Measurements from ENCODE around the gene PTER.
A peak's percentile ranks its signal among the peaks of the same experiment; 100 is the strongest.

Gene PTER, protein sequence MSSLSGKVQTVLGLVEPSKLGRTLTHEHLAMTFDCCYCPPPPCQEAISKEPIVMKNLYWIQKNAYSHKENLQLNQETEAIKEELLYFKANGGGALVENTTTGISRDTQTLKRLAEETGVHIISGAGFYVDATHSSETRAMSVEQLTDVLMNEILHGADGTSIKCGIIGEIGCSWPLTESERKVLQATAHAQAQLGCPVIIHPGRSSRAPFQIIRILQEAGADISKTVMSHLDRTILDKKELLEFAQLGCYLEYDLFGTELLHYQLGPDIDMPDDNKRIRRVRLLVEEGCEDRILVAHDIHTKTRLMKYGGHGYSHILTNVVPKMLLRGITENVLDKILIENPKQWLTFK

DNA sequence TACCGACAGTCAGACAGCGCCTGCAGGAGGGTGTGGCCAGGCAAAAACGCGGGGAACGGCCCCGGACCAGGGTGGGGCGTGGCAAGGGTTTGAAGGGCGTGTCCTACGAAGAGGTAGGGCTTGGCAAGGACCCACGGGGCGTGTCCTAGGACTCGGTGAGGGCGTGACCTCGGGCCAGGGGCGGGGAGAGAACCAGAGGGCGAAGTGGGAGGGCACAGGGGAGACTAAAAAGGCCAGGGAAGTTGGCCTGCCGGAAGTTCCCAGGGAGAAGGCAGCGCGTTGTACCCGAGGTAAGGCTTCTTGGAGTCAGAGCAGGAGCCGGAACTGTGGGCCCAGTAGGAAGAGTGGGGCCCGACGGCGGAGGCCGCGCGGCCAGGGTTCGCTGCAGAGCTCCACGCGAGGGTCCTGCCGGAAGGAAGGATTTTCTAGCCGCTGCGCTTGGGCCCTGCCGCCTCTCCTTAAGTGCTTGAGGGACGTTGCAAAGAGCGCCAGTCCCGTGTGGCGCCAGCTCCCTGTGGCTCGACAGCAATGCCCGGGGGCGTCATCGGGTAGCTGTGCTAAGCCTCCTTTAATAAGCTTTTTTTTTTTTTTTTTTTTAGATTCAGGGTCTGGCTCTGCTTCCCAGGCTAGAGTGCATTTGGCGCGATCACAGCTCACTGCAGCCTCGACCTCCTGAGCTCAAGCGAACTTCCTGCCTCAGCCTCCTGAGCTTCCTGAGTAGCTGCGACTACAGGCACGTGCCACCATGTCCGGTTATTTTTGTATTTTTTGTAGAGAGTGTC is at the start of gene PTER:
Gene PTER (plus strand): TSS at position 253 of the 782 bp plus-strand sequence. CDS start 47,375 bp downstream, outside the sequence.
- DNase-seq (ENCODE audit: low spot score), result peak; percentile 89

DNA sequence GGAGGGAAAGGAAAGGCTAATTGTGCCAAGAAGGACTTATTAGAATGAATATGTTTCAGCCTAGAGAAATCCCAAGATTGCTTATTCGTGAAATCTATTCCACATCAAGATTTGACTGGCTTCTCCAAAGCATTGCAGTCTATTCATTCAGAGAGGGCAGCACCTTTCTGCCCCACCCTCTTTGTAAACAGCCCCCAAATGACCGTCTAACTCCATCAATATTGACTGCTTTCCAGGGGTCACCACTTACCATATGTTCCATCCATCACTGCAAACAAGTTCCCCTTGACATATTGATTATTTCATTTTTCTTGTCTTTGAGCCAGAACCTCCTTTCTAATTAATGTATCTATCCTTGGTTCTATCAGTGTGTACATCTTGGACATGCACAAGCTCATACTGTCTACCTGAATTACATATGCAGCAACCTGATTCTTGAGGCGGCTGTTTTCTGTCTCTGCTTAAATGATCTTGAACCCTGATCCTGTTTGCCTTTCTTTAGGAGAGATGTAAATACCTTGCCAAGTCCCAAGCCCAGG is 44.2 kb upstream of the PTER start:
- DNase-seq (ENCODE audit: low spot score), result no peak

DNA sequence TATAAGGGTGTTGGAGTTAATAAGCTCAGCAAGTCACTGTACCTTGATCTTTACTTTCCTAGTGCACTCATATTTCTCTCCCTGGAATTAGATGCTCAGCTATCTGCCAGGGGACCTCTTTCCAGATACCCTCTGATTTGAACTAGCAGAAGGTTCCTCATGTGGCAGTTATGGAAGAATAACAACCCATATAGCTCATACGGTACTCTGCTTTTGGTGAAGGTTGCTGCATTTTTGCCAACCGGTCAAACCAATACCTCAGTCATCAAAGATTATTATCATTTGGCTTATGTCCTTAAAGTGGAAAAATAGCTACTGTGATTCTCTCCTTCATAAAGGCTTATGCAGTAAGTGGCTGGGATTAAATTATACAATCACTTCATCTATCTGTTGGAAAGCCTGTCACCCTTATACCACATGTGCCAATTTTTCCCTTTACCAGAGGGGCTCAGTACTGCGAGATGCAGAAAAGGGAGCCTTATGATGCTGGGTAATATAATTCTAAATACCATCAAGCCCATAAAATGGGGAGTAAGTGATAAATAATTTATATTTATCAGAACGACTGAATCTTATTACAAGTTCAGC is 43.4 kb upstream of the PTER start:
- DNase-seq (ENCODE audit: low spot score), result no peak

DNA sequence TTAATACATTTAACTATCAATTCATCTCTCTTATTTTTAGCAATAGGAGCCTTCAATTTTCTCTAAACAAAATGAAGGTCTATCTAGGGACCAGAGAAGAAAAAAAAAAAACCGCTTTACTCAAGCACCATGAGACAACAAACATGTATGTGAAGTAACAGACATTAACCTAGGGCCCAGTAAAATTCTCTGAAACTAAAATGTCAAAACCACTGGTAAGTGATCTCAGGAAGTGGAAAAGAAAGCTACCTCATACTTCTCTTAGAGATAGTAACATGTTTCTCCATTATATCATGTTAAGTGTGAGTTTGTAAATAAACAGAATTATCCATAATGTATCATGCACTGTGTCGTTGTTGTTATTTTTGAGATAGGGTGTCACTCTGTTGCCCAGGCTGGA is 35.4 kb upstream of the PTER start:
- DNase-seq (ENCODE audit: low spot score), result no peak

DNA sequence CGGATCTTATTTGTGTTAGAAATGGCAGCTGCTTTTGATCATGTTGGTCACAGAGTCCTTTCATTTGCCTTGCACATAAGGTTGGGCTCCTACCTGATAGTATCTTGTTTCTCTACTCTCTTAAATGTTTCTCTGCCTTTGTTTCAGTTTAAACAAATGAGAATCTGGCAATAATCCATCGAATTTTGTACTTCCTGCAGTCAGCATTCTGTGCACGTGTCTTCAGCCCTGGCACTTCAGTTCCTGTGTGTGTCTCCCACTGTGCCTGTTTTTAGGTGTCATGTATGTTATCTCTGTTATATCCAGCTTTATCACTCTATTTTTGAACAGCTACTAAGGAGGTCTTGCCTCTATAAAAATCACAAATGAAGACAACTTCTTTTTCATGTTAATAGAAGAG is 28.4 kb upstream of the PTER start:
- DNase-seq (ENCODE audit: low spot score), result no peak

DNA sequence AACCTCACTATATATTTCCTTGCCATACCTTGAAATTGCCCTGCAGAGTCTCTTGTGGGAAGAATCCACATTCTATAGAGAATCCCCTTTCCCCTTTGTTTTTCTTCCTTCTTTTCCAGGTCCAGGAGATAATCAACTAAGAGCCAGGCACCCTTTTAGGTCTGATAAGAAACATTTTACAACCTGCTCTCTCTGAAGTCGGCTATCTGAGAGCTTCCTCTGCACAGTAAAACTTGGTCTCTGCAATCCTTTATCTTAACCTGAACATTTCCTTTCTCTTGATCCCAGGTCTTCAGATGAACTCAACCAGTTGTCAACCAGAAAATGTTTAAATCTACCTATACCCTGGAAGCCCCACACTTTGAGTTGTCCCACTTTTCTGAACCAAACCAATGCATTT is 19.5 kb upstream of the PTER start:
- no peak for DNase-seq (ENCODE audit: low spot score)

DNA sequence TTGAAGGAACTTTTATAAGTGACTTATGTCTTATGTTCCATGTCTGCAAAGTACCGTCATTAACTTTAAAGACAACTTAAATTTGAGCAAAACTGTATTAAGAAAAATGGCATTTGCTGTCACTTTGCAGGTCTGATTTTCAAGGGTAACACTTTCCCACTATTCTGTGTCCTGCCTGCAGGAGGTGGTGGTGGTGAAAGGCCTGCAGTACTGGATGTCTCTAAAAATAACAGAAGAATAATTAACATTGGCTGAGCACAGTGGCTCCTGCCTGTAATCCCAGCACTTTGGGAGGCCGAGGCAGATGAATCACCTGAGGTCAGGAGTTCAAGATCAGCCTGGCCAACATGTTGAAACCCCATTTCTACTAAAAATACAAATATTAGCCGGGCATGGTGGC is 13.2 kb upstream of the PTER start:
- DNase-seq (ENCODE audit: low spot score), result no peak

DNA sequence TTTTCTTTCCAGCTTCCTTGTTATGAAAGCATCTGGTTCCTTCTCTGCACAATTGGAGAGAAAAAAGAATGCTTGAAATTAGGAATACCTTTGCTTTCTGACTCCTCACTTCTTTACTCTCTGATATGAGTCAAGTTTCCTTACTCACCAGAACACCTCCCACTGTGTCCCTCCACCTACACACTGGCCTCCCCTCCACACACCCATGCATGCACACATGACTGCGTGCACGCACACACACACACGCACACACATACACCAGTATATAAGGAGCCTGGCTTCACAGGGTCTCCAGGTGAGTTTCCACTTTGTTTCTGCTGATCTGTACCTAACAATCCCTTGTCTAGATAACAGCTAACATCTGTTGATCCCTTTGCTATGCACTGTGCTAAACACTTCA is 11.4 kb upstream of the PTER start:
- DNase-seq (ENCODE audit: low spot score), result no peak

DNA sequence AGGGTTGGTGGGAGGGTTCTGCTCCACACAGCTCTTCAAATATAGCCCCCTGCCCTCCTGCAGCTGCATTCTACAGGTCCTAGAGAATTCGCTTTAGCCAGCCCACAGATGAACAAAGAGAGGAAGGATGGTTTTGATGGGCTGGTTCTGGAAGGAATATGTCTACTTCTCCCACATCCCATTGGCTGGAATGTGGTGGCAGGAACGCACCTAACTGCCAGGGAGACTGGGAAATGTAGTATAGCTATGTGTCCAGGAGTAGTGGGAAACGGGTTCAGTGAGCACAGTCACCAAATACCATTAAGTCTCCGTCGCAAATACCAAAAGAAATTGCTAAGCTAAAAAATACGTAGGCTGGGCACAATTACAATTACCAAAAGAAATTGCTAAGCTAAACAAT is 7.3 kb upstream of the PTER start:
- no peak for DNase-seq (ENCODE audit: low spot score)

DNA sequence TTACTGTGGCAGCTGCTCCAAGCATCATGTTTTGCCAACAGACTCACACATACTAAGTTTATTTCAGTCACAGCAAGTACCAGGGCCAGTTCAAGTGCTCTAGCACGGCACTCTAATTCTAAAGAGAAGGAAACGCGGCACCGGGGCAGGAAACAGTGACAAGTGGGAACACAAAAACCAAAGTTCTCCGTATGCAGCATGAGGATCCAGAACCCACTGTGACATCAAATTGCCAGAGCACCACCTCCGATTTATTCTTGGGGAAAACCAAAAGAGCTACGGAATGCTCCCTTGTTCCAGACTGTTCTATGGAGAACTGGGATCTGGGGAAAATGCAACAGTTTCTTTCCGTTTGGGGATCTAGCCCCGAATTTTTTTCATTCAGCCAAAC is 448 bp upstream of the PTER start:
- no peak for DNase-seq (ENCODE audit: low spot score)

DNA sequence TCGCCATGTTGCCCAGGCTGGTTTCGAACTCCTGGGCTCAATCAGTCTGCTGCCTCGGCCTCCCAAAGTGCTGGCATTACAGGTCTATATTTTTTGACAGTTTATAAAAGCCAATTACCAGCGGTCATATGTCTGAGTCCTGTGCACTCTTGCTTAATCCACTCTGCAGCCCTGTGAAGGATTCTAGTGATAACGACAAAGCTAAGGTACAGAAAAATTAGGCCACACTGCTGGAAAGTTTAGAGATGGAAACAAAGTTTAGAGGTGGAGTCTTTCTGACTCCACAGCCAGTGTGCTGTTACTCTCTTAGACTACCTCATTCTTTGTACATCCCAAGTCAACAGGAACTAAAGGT is 707 bp downstream of the PTER start:
- no peak for DNase-seq (ENCODE audit: low spot score)

DNA sequence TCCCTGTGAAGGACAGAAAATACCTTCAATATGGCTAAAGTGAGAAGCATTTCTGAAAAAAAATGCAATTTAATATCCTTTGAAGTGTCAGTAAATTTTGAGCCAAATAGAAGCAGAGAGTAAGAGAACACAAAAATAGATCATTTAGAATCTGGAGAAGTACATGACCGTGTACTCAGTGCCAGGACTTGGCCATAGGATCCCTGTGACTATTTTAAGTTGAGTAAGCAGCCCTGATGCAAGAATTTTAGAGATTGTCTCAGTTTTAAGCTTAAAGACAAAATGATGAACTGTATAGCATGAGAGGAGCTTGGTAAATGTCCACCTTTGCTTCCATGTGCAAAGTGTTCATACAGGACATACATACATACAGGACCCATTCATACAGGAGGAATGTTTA is 2.5 kb downstream of the PTER start:
- DNase-seq (ENCODE audit: low spot score), result no peak

DNA sequence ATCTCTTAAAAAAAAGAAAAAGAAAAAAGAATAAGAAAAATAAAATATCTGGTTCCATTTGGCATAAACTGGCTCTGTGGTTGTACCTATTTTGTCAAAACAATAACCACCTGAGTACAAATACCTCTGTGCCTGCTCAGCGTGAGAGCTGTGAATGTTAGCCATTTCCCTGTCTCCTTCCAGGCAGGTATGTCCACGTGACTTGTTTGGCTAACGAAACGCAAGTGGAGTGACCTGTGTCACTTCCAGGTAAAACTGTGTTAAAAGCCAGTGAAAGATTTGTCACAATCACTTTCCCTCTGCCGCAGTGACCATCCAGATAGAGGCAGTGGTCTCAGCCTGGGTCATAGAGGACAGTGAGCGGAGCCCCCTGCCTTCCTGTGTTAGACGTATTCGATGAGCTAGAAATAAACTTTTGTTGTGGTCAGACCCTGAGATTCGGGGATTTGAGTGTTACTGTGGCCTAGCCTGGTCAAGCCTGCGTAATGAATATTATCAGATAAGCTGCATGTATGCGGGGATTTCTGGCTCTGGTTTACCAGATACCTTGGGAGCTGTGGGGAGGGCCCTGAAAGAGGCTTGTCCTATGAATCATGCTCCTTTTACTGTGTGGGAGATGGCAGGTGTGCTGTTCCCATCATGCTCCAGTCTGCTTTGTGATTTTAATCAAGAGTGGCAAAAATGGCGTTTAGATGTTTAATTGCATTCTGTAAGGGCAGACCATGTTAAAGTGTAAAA is 3.8 kb downstream of the PTER start:
- no peak for DNase-seq (ENCODE audit: low spot score)

DNA sequence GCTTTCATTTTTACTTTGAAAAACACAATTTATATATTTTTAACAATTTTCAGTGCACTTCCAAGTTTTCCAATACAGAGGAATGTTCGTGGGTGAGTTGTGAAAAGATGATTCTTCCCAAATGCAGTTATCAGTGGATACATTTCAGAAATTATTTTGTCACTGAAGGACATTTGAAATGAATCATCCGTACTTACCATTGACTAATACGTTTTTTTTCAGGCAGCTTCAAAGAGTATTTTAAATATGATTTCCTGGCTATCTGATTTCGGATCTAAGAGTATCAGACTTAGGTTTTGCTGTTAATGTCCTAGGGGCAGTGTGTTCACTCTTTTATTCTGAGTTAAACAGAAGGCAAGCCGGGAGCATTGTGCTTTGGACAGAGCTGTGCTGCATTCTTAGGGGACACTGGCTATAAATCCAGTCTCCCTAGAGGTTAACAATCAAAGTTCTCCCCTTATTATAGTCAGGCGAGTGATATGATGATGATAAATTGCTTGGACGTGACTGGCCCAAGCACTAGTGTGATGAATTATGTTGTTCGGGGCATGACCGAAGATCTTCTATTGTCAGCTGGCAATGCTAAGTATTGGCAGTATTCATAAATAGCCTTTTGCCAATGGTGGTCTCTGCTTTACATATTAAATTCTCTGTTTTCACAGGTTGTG is 4.5 kb downstream of the PTER start:
- DNase-seq (ENCODE audit: low spot score), result no peak

DNA sequence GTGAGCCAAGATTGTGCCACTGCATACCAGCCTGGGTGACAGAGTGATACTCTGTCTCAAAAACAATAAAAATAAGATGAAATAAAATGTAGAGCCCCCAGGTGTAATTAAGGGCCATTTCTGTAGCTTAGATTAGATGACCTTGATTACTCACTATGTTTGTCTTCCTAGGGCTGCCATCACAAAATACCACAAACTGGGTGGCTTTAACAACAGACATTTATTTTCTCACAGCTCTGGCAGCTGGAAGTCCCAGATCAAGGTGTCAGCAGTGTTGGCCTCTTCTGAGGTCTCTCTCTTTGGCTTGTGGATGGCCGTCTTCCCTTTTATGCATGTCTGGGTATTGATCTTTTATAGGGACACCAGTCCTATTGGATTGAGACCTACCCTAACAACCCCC is 6.1 kb downstream of the PTER start:
- DNase-seq (ENCODE audit: low spot score), result no peak

DNA sequence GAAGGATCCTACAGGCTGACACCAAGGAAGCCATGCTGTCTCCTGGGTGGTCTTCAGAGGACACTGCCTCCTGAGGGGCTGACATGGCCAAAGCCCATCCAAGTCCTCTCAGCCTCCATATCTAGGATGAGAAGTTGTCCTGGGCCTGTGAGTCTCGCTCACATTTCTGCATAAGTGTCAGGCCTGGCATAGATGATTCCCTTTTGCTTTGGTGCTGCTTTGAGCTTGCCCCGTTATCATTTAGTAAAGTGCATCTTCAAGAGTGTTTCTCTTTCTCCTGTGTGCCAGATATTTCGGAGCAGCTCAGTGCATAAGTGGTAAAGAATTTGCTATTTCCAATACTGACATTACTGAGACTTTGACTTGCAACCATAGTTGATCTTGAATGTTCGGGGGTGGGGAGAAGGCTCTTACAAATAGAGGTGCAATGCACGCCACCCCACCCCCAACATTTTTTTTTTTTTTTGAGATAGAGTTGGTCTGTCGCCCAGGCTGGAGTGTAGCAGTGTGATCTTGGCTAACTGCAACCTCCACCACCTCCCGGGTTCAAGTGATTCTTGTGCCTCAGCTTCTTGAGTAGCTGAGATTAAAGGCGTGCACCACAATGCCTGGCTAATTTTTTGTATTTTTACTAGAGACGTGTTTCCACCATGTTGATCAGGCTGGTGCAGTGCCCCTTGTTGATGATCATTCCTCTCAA is 9.1 kb downstream of the PTER start:
- DNase-seq (ENCODE audit: low spot score), result no peak

DNA sequence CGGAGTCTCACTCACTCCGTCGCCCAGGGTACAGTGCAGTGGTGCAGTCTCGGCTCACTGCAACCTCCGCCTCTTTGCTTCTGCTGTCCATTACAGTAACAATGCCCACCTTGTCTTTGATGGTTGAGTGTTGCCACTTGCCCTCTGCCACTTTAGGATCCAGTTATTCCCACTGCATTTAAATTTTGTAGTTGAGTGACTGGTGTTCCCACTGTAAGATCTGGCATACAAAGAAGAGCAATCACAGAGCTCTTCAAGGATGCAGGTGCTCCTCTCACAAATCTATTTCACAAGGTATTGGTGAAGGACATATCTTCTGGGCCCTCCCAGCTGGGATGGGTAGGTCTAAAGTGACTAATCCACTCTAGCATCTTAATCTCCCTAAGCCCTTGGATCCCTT is 12.6 kb downstream of the PTER start:
- DNase-seq (ENCODE audit: low spot score), result no peak

DNA sequence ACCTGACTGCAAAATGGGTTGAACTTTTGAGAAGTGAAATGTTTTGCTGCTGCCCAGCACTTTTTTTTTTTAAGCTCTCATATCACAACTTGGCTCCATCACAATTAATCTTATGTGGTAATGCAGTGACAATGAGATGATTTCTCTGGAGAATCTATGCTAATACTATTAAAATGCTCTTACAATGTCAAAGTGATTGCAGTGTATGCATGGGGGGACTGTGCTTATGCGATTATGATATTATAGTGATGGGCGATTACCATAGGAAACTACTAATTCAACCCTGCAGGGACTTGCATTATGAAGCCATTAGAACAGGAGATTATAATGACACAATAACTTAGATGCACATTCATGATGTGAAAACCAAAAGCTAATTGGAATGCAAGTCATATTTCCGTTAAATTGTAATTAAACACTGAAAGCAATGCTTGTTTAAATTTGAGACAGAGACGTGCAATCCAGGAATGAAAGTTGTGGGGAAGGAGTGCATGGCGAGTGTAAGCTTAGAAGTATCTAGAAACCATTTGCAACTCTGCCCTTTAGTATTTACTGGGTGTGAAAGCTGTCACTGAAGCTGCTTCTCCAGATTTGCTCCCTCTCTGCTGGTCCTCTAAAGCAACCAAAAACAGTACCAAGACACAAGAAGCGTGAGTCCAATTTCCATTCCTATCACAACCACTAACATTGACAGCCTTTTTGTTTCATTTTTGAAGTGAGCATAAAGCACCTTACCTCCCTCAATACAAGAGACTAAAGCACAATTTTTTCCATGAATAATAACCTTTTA is 21.6 kb downstream of the PTER start:
- DNase-seq (ENCODE audit: low spot score), result peak; percentile 64

DNA sequence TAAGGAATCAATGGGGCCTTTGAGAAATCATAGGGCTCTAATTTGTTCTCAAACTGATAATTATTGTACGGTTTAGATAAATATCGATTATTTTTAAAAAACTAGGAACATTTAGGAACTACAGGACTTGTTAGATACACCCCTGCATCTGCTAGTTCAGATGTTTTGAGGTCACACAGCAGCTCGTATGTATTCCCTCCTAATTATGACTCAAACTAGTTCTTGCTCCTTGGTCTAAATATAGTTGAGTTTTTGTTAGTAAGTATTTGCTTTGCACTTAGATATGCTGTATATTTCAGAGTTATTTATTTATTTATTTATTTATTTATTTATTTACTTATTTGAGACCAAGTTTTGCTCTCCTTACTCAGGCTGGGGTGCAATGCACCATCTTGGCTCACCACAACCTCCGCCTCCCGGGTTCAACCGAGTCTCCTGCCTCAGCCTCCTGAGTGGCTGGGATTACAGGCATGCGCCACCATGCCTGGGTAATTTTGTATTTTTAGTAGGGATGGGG is 22.7 kb downstream of the PTER start:
- no peak for DNase-seq (ENCODE audit: low spot score)

DNA sequence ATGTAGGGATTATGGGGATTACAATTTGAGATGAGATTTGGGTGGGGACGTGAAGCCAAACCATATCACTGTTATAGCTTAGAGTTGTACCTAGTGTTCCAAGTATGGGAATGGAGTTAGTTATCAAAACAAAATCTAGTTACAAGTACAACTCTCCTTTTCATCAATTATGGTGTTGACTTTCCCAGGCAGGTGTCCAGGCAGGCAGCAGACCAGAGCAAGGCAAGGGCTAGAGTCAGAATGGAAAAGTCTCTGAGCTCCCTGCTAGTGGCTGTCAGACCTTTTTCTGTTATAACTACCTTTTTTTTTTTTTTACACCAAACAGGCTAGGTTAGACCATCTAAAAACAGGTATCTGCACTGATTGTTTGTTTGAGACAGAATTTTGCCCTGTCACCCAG is 29.2 kb downstream of the PTER start:
- DNase-seq (ENCODE audit: low spot score), result no peak
